HL-60 (cell line): ENCODE data around the gene ATG5.

Source experiments
- DNase-seq, 2 experiments: peaks; one replicate each; pipeline ENCODE4 v3.0.0-alpha.2; 2010 to 2020; ENCODE audit warnings: low read depth in 1 of 2, low spot score in 1 of 2
- H3K27ac ChIP-seq: fragments of 250-450 bp; sonication (Bioruptor Pico); replicated peaks from 2 replicates; pipeline ENCODE4 v1.5.1; 2020; ENCODE audit warnings: mild to moderate bottlenecking, moderate library complexity
- H3K27me3 ChIP-seq: fragments of 250-450 bp; sonication (Bioruptor Pico); 2 replicates; pipeline ENCODE4 v1.5.1; 2021; ENCODE audit warnings: mild to moderate bottlenecking, moderate library complexity; ENCODE audit not compliant: insufficient read depth, poor library complexity, severe bottlenecking
- H3K4me3 ChIP-seq: replicated peaks from 2 replicates; pipeline ENCODE4 v1.5.1; 2011; ENCODE audit warnings: mild to moderate bottlenecking, control low read depth, low read length; ENCODE audit not compliant: insufficient read depth
- CTCF ChIP-seq: IDR thresholded peaks from one replicate; pipeline ENCODE4 v1.5.1; 2011; ENCODE audit warnings: low read length, control low read depth, inconsistent platforms; ENCODE audit not compliant: insufficient read depth
- GABPA ChIP-seq: IDR thresholded peaks from 2 replicates; pipeline ENCODE4 v1.6.1; 2012; ENCODE audit warnings: low read depth
- POLR2AphosphoS5 ChIP-seq: IDR thresholded peaks from 2 replicates; pipeline ENCODE4 v1.6.1; 2012; ENCODE audit warnings: low read depth
- REST ChIP-seq: IDR thresholded peaks from 2 replicates; pipeline ENCODE4 v1.6.1; 2012; ENCODE audit warnings: low read depth; ENCODE audit not compliant: insufficient replicate concordance
- SPI1 ChIP-seq: IDR thresholded peaks from 2 replicates; pipeline ENCODE4 v1.6.1; 2012; ENCODE audit warnings: low read depth, mild to moderate bottlenecking, borderline replicate concordance

The ATG5 gene

GRCh38 chr6:106181664-106182418 lies 143.7 kb downstream of the ATG5 start:
- no peak overlapping the region for H3K27ac ChIP-seq
- TF ChIP-seq SPI1 (no peak), REST (no peak), POLR2AphosphoS5 (no peak)
- DNase-seq = no peak
- no peak overlapping the region for H3K4me3 ChIP-seq
- no peaks in the 10 kb centered on the region for H3K27me3 ChIP-seq

GRCh38 chr6:106180208-106180607 lies 145.4 kb downstream of the ATG5 start:
- TF ChIP-seq GABPA (no peak), CTCF (no peak), SPI1 (no peak)
- Histone ChIP-seq H3K27ac (no peak overlapping the region), H3K27me3 (no peaks in the 10 kb centered on the region), H3K4me3 (no peak overlapping the region)
- no peak for DNase-seq

GRCh38 chr6:106178900-106179299 lies 146.7 kb downstream of the ATG5 start:
- no peaks in the 10 kb centered on the region for H3K27me3 ChIP-seq
- peak in 1 of 2 experiments; percentile 18 for DNase-seq
- peak; percentile 71 for TF ChIP-seq SPI1
- no peak for TF ChIP-seq REST
- no peak overlapping the region for H3K4me3 ChIP-seq
- H3K27ac ChIP-seq = no peak overlapping the region

- Histone ChIP-seq H3K4me3 (no peak overlapping the region), H3K27me3 (no peaks in the 10 kb centered on the region), H3K27ac (no peak overlapping the region)
- DNase-seq = no peak
- no peak for TF ChIP-seq CTCF
- no peak for TF ChIP-seq POLR2AphosphoS5
- no peak for TF ChIP-seq REST
- TF ChIP-seq GABPA = no peak
- TF ChIP-seq SPI1 = no peak
These were observed 147.8 kb downstream of the ATG5 start for GRCh38 chr6:106177786-106178185.
